Stimulated activated CD8-positive, alpha-beta memory T cell treated with anti-CD3 and anti-CD28 coated beads, Interleukin-2, amount 100 ng/mL, for 1 hour (primary cell): Measurements from ENCODE around the gene AIM2.
"Not testable (repeated sequence)": the region's sequence is repeated elsewhere in the genome, so short reads cannot be mapped to it uniquely, and the experiment has no call there.

ENCODE experiments used
- DNase-seq, 2 donors: peaks; one replicate each; pipeline ENCODE4 v3.0.0-alpha.2; 2020; ENCODE audit warnings: low read depth in 2 of 2

AIM2 gene

GRCh38 chr1:159076438-159077119 is at the start of gene AIM2:
Gene AIM2 (minus strand): TSS chr1:159076766. CDS start chr1:159073499, 3,267 bp downstream.
- DNase-seq = peak in 1 of 2 donors; percentile 29

DNA sequence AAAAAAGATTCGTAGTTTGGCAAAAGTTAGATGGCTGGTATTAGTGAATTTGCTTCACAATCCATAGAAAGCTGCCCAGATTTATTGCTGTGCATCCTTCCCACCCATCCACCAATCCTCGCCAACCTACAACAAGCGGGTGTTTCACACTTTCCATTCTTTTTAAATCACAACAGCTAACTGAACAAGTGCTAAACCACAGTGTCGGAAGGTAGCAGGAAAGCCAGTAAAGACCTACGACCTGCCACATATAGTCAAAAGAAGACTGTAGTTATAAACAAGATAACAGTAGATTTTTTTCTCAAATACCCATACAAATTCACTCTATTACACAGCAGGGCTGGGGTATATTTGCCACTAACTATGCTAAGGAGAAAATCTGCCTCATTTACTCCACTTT is 47.0 kb upstream of the AIM2 start:
- no peak for DNase-seq

DNA sequence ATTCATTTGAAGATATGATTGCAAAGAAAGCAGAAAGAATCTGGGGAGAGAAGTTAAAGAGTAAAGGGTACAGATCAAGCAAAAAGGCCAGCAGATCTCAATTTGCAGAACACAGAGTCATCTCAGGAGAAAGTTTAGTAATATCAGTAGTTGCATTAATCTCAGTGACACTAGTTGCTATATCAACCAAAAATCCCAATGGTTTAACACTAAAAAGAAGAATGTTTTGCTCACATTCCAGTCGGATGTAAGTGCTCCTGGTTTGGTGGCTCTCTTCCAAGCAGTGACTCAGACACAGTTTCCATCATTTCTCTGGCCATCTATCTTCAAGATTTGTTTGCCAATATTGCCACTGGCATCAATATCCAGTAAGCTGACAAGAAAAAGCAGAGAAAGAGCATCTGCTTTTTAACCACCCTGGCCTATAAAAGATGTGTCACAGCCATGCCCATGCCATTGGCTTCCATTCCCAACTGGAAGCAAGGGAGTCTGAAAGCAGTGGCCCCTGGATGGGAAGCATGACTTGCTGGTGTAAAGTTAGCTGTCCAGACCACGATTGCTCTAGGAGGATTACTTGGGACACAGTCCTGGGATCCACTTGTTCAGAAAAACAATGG is 45.5 kb upstream of the AIM2 start:
- DNase-seq = no peak

GRCh38 chr1:159121526-159121925 is 45.0 kb upstream of the AIM2 start:
- DNase-seq = no peak

DNA sequence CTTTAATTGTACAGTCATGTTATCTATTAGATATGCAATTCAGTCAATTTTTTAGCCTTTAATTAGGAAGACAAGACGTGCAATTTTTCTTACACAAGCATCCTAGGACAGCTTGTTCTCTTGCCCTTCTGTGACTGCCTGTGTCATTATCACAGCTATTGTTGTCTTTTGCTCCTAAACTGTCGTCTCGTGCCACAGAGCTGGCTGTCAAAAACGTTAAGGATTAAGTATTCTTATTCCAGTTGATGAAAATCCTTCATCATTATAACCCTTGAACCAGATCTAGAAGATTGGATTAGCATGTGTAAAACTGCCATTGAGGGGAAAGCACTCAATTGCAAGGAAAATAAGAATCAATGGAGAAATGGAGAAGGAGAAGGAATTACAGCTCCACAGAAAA is 43.8 kb upstream of the AIM2 start:
- no peak for DNase-seq

GRCh38 chr1:159113596-159114433 is 37.2 kb upstream of the AIM2 start:
- DNase-seq = no peak

DNA sequence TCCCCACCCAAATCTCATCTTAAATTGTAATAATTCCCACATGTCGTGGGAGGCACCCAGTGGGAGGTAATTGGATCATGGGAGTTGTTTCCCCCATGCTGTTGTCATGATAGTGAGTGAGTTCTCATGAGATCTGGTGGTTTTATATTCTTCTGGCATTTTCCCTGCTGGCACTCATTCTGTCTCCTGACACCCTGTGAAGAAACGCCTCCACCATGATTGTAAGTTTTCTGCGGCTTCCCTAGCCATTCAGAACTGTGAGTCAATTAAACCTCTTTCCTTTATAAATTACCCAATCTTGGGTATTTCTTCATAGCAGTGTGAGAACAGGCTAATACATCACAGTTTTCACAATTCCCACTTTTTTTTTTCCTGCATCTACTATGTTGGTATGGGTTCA is 26.5 kb upstream of the AIM2 start:
- not testable (repeated sequence) for DNase-seq

DNA sequence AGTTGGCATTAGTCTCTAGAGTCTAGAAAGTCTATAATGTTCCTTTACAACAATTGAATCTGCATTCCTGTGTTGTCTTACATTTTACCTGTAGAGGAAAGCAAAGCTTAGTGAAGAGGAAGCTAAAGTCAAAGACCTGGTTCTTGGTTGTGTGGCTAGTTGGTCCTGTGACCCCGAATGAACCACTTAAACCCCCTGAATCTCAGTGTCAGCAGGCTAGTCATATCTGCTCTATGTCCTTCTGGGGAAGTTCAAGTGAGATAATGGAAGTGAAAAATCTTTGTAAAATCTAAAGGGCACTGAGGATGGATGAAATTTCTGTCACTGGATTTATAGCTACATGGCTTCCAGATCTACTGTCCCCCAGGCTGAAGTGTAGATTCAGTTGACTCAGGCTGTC is 24.0 kb upstream of the AIM2 start:
- no peak for DNase-seq

- no peak for DNase-seq
Measured at GRCh38 chr1:159098596-159098995, 22.0 kb upstream of the AIM2 start.

GRCh38 chr1:159092036-159092760 is 15.6 kb upstream of the AIM2 start:
- DNase-seq = no peak

DNA sequence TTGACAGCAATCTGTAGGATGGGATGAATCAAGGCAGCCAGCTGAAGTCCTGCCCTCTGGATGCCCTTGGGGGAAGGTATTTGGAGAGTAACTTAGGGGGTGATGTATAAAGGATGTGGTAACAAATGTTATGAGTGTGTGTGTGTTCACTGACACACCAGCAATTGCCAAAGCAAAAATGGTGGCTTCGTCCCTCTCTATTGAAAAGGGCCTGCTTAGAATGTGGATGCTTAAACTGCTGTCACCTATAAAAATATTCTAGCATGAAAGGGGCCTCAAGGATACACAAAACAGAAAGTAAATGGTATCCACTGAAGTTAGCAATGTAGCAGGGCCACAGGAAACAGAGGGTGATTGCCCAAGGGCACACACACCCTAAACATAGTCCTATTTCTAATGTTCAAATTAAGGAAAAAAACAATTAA is 15.1 kb upstream of the AIM2 start:
- no peak for DNase-seq

DNA sequence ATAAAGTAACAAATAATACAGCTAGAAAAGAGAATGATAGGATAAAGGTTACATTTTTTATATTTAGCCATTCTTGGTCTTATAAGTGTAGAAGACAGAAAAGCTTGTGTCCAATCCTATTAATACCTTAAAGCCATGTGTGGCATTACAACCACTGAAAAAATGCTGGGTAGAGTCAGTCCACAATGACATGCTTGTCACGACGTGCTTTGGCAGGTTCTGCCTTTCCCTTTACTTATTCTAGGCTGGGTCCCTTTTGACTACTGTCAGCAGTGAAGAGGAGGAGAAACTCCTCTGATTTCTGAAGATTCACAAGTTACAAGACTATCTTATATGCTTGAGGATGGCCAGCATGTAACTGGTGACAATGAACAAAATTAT is 14.6 kb upstream of the AIM2 start:
- DNase-seq = no peak

DNA sequence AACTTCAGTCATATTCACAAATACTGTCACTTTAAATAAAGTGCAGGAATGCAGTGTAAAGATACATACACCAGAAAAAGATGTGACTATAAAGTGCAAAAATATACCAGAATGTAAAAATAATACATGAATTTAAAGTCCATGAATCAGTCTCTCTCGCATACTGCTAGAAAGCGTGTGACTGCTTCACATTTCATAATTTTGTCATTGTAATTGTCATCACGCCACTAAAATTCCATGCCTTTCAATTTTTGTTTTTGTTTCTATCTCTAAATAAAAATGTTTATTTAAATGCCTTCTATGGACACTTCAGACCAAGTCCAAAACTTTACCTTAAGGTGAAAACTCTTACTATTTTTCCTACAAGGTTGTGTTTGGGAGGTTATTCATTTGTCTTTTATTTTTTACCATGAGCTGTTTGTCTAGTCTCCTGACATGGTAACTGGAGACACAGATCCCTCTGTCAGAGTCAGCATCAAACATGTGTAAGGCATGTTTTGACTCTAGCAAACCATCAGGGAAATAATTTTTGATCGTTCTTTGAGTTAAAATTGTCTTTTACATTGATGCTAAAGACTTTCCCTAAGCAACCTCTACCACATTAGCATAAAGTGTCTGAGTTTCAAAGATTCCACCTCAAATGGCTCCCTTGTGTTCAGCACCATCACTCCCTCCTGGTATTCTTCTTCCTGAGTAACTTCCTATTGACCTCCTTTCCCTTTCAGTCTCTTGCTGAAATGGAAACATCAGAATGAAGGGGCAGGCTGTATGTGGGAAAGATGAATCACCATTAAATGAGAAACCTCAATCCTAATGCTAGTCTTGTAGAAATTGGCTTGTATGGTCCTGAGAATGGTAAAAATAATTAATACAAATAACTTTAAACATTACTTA is 14.0 kb upstream of the AIM2 start:
- DNase-seq = no peak

DNA sequence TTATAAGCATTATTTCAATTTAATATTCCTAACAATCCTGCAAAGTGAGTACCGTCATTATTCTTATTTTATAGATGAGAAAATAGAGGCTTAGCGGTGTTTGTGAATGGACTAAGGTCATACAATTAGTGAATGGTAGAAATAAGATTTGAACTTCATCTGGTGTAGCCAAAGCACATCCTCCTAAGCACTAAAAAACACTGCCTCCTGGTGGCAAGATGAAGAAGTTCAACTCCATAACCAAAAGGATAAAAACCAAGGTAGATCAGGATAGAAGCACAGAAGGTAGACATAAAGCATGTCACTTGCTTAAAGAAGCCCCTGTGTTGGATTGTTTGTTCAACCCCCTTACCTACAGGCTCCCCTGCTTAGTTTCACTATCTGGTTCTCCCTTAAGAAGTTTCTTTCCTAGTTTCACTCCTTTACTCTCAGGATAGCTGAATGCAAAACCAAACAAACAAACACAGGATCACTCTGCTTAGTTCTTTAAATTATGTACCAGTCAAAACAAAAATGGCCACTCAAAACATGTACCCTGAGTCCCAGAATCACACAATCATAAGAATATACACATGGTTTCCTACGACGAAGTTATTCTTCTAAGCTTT is 12.7 kb upstream of the AIM2 start:
- DNase-seq = no peak

DNA sequence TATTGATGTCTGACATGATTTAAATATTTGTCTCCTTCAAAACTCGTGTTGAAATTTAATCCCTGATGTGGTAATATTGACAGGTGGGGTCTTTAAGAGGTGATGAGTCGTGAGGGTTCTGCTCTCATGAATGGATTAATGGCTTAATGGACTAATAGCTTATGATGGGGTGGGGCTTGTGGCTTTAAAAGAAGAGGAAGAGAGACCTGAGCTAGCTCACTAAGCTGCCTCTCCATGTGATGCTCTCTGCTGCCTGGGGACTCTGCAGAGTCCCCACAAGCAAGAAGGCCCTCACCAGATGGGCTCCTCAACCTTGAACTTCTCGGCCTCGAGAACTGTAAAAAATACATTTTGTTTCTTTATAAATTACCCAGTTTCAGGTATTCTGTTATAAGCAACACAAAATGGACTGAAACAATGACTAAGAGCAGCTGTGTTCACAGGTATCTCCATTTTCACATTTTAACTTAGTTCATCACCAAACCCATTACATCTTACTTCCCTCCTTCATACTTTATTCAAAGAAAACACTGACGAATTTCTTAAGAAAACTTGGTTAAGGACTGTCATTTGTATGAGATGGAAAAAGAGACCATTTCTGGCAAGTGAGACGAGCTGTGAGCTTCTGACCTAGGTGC is 12.1 kb upstream of the AIM2 start:
- no peak for DNase-seq

GRCh38 chr1:159088050-159088449 is 11.5 kb upstream of the AIM2 start:
- DNase-seq = no peak

GRCh38 chr1:159084867-159085266 is 8.3 kb upstream of the AIM2 start:
- DNase-seq = no peak

- no peak for DNase-seq
Measured at GRCh38 chr1:159084152-159084551, 7.6 kb upstream of the AIM2 start.

DNA sequence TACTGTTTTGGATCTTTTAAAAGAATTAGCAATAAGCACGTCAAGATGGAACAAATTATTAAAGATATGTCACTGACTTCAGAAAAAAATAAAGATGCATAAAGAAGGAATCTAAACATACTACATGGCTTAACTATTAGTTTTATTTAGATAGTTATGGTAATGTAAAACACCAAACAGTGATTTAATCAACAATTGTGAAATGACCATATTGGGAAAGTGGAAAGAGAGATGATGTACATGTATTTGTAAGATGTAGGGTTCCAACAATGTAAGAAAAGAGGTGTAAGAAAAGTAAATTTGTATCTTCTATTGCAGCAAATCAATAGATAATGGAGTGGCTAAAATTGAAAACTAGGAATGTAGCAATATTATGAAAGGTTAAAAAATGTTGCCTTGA is 6.4 kb upstream of the AIM2 start:
- no peak for DNase-seq

GRCh38 chr1:159081626-159082025 is 5.1 kb upstream of the AIM2 start:
- no peak for DNase-seq
